ENCODE measurements around the gene SMAD4. TPM values are rescaled to one million over a fixed set of nuclear protein-coding genes. Genes with fewer than 3 reads are reported as not detected.

SMAD4 gene
- total and polyA plus RNA-seq, 2 of the 8 experiments (the other 6 are each of a cell fraction or from before 2014, with no cell fraction given): 86.5 to 139 TPM

GRCh38 chr18:51037230-51037629 is 7.2 kb downstream of the SMAD4 start:
- H2BK5ac ChIP-seq (ENCODE audit: low read depth, low read length): no peak overlapping the region
- H3K27me3 ChIP-seq (replicated peaks in 1 of 4; ENCODE audit: control insufficient read depth in 3 of 4, extremely low read depth in 1 of 4, insufficient read depth in 3 of 4, low read length in 3 of 4): no peaks in the 10 kb centered on the region
- no peak overlapping the region for H2AK5ac ChIP-seq (ENCODE audit: low read depth, low read length)
- H4K8ac ChIP-seq (ENCODE audit: extremely low read depth, insufficient read depth, low read length): no peak overlapping the region
- H2BK20ac ChIP-seq (ENCODE audit: low read length): no peak overlapping the region
- peaks cover 0 to 17% (median 10%) of the 10 kb centered on the region in 4 experiments; a peak in 4 of 7 replicates for H3K4me1 ChIP-seq (replicated peaks in 1 of 4; ENCODE audit: control insufficient read depth in 3 of 4, insufficient read depth in 4 of 4, low read length in 3 of 4)
- H3K9me3 ChIP-seq (ENCODE audit: insufficient read depth in 2 of 2, low read depth in 1 of 2, low read length in 1 of 2): no peaks in the 10 kb centered on the region
- H3K4ac ChIP-seq (replicated peaks; ENCODE audit: insufficient read length, low read depth, low read length): no peak overlapping the region
- FAIRE-seq (no peak), DNase-seq (ENCODE audit: low read depth in 1 of 2, low spot score in 2 of 2) (no peak)
- H3K14ac ChIP-seq (ENCODE audit: insufficient read length): no peak overlapping the region
- H2BK15ac ChIP-seq (ENCODE audit: low read length): no peak overlapping the region
- H3K4me3 ChIP-seq (ENCODE audit: extremely low read depth in 1 of 4, insufficient read depth in 2 of 4, low read depth in 3 of 4, low read length in 4 of 4): no peak overlapping the region
- no peak overlapping the region for H4K91ac ChIP-seq (replicated peaks; ENCODE audit: insufficient read length, low read length)
- no peaks in the 10 kb centered on the region; the same call in 1 of the 2 replicates for H3K79me1 ChIP-seq (ENCODE audit: low read depth, low read length)
- WGBS, 2 experiments (ENCODE audit: extremely low coverage in 1 of 2, insufficient coverage in 1 of 2, insufficient read length in 1 of 2, insufficient replicate concordance in 2 of 2, low coverage in 1 of 2, low lambda C conversion rate in 2 of 2, missing lambda C conversion rate in 1 of 2): 88% methylated on average over 2 of the region's 2 CpGs; no CpG with 5 or more reads in 1 of the 2 experiments
- H2BK12ac ChIP-seq (ENCODE audit: low read depth, low read length): no peak overlapping the region
- H2AFZ ChIP-seq (ENCODE audit: low read length): no peak overlapping the region
- no peak overlapping the region for H2BK120ac ChIP-seq (replicated peaks; ENCODE audit: low read depth, low read length)
- ChIA-PET CTCF (ENCODE audit: partially characterized antibody) (interaction anchor here (0.8 to 1.9 kb wide), 2 partner anchors 25 to 29 kb away, joined by 3 to 4 read pairs; no protein-coding TSS in a partner anchor), POLR2A (ENCODE audit: partially characterized antibody) (no interaction called here)
- H3K18ac ChIP-seq (ENCODE audit: extremely low read depth, low read length): no peak overlapping the region
- peaks cover 47 to 99% of the 10 kb centered on the region in 2 experiments for H3K79me2 ChIP-seq (ENCODE audit: control insufficient read depth in 1 of 2, insufficient read depth in 2 of 2, low read length in 2 of 2)
- no peak overlapping the region for H3K4me2 ChIP-seq (ENCODE audit: insufficient read depth in 1 of 2, low read depth in 2 of 2, low read length in 2 of 2)
- H4K20me1 ChIP-seq (replicated peaks in 1 of 2; ENCODE audit: control insufficient read depth in 1 of 2, insufficient read depth in 2 of 2, low read length in 2 of 2): peaks cover 9 to 14% of the 10 kb centered on the region in 2 experiments
- no peak overlapping the region for H4K5ac ChIP-seq (ENCODE audit: insufficient read length, low read depth, low read length)
- no peak overlapping the region for H3K23ac ChIP-seq (ENCODE audit: insufficient read length)
- no peak overlapping the region for H3K9ac ChIP-seq (replicated peaks in 1 of 4; ENCODE audit: extremely low read depth in 1 of 4, low read depth in 3 of 4, low read length in 3 of 4)
- H3K56ac ChIP-seq (replicated peaks; ENCODE audit: insufficient read length, low read depth, low read length): no peak overlapping the region
- no peak overlapping the region for H3K27ac ChIP-seq (ENCODE audit: low read depth, low read length)
- no peaks in the 10 kb centered on the region for H3K23me2 ChIP-seq (ENCODE audit: low read depth, low read length)
- no peaks in the 10 kb centered on the region for H3K36me3 ChIP-seq (ENCODE audit: control insufficient read depth in 2 of 4, insufficient read depth in 4 of 4, low read length in 3 of 4)
- no peak for TF ChIP-seq SIRT6 (IDR thresholded peaks at IDR 0.05; ENCODE audit: low read length)
- no peak for TF ChIP-seq SRF (IDR thresholded peaks at IDR 0.05; ENCODE audit: low read depth, low read length)
- no peak for TF ChIP-seq CTBP2 (IDR thresholded peaks at IDR 0.05; ENCODE audit: borderline replicate concordance, insufficient read depth, insufficient read length, low read length)
- no peak for TF ChIP-seq MAX (IDR thresholded peaks at IDR 0.05)
- no peak for TF ChIP-seq YY1 (IDR thresholded peaks at IDR 0.05; ENCODE audit: low read depth, low read length)
- TF ChIP-seq EZH2 (IDR thresholded peaks at IDR 0.05; ENCODE audit: low read depth, low read length, severe bottlenecking): no peak
- no peak for TF ChIP-seq POLR2A (IDR thresholded peaks at IDR 0.05; ENCODE audit: control extremely low read depth in 1 of 2, low read depth in 2 of 2, low read length in 2 of 2)
- no peak for TF ChIP-seq POU5F1 (IDR thresholded peaks at IDR 0.05; ENCODE audit: low read depth, low read length)
- TF ChIP-seq SIN3A (conservative IDR thresholded peaks at IDR 0.05 in 1 of 2, IDR thresholded peaks at IDR 0.05 in 1 of 2; ENCODE audit: low read depth in 1 of 2, low read length in 2 of 2): no peak
- TF ChIP-seq EGR1 (IDR thresholded peaks at IDR 0.05; ENCODE audit: borderline replicate concordance, low read depth, low read length): no peak
- no peak for TF ChIP-seq CHD1 (IDR thresholded peaks at IDR 0.05; ENCODE audit: low read depth, low read length)
- no peak for TF ChIP-seq NANOG (IDR thresholded peaks at IDR 0.05; ENCODE audit: insufficient read depth, low read depth, low read length, poor library complexity, severe bottlenecking)
- TF ChIP-seq TAF7 (optimal IDR thresholded peaks at IDR 0.05; ENCODE audit: borderline replicate concordance, low read depth, low read length): no peak
- no peak for TF ChIP-seq CREB1 (IDR thresholded peaks at IDR 0.05)
- TF ChIP-seq CEBPB (IDR thresholded peaks at IDR 0.05; ENCODE audit: low read depth, low read length): no peak

Data from H1 (cell line).